ENCODE measurements around the gene NECAB2. TPM values are rescaled to one million over a fixed set of nuclear protein-coding genes. Genes with fewer than 3 reads are reported as not detected.
A peak's percentile ranks its signal among the peaks of the same experiment; 100 is the strongest.
"Not testable (repeated sequence)": the region's sequence is repeated elsewhere in the genome, so short reads cannot be mapped to it uniquely, and the experiment has no call there.

NECAB2 gene
- total RNA-seq, 1 donor from 2014 or later: 12.9 TPM

DNA sequence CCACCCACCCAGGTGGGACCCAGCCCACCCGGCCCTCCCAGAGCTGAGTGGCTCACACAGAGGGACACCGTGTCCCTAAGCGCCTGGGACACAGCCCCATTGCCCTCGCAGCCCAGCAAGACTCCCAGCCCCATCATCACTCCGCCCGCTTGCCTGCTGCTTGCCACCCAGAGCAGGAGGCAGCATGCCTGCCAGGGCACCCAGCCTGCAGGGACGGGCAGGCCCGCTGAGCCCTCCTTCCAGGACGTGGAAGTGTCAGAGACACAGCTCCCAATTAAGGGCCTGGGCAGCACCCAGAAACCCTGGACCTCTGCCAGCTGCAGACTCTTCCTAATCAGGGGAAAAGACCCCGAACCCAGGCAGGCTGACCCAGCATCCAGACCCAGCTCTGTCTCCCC, 32.2 kb upstream of the NECAB2 start:
- ATAC-seq (no peak), DNase-seq (ENCODE audit: low spot score) (no peak)

DNA sequence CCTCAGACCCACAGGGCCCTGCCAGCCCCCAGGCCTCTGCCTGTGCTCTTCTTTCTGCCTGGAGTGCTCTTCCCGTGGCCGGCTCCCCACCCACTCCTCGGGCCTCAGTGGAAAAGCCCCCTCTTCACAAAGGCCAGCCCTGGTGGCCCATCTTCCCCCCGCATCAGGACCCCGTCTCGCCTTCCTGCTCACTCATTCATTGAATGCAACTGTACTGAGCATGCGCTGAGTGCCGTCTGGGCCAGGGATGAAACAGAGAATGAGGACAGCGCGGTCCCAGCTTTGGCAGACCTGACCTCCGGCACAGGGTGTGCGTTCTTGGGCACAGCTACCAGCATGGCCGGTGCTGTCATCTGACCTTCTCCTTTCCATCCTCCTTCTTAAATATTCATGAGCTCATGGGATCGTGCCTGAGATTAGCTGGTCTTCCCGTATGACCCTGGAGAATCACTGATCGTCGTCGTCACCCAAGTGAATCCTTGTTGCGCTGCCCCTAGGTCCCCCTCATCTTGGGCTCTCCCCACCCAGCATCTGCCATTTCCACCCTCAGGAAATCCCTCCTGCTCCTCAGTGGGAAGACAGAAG, 31.4 kb upstream of the NECAB2 start:
- DNase-seq (ENCODE audit: low spot score) (no peak), ATAC-seq (no peak)

DNA sequence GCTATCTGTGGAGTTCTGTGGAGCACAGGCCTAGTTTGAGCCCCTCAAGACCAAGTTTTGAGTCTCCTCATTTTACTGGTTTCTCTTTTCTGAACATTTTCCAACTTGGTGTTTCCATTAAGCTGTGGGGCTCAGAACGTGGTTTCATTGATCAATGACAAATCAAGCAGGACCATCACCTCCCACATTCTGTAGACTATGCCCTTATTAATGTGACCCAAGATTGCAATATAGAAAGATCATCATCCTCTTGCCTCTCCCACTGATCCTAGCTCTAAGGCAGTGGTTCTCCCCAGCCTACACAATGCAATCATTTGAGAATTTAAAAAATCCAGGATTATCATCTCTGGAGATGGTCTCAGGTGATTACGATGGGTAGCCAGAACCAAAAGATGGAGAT, 30.8 kb upstream of the NECAB2 start:
- DNase-seq (ENCODE audit: low spot score) (no peak), ATAC-seq (no peak)

DNA sequence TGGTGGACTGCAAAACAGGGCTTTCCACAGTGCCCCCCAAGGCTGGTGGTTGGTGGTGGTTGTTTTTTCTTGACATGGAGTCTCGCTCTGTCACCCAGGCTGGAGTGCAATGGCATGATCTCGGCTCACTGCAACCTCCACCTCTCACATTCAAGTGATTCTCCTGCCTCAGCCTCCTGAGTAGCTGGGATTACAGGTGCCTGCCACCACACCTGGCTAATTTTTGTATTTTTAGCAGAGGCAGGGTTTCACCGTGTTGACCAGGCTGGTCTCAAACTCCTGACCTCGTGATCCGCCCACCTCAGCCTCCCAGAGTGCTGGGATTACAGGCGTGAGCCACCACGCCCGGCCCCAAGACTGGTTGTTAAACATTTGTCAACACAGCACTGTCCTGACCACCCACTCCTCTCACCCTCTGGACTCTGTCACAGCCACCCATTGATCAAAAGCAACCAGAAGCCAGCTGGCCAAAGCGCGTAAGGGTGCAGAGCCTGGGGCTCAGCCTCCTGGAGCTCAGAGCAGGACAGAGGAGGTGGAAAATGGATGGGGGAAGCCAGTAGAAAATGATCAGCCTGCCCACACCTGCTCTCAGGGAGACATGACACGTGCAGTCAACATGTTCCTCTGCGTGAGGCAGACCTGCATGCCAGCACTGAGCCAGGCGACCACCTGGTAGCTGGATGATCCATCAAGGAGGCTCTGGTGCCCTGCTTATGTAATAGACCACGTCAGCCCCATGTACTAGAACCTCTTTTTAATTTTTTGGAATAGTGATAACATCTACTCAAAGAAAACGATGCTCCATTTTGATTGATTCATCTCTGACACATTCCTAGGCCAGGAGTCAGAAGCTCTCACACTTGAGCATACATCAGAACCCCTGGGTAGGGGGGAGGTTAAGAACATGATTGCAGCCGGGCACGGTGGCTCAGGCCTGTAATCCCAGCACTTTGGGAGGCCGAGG, 29.8 kb upstream of the NECAB2 start:
- peak; percentile 63 for ATAC-seq
- DNase-seq (ENCODE audit: low spot score): peak; percentile 75

DNA sequence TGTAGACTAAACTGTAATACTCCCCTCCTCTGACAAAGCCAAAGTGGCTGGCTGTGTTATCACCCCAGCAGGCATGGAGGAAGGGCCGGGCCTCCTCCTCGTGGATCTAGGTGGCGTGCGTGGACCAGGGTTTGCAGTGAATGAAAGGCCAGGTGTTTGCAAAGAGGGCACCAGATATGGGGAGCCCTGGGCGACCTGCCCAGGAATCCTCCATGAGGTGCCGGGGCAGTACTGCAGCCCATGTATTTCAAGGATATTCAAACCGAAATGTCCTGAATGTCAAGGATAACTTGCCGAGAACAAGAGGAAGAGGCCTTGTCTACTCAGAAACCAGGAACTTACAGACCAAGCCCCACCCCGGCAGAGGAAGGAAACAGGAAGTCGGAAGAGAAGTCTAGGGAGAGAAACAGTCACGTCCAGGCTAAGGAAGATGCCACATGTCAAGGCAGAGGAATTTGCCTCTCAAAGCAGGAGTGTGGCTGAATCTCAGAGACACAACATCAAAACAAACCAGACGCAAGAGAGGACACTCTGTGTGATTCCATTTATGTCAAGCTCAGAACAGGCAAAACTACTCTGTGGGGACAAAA, 28.7 kb upstream of the NECAB2 start:
- ATAC-seq (no peak), DNase-seq (ENCODE audit: low spot score) (no peak)

DNA sequence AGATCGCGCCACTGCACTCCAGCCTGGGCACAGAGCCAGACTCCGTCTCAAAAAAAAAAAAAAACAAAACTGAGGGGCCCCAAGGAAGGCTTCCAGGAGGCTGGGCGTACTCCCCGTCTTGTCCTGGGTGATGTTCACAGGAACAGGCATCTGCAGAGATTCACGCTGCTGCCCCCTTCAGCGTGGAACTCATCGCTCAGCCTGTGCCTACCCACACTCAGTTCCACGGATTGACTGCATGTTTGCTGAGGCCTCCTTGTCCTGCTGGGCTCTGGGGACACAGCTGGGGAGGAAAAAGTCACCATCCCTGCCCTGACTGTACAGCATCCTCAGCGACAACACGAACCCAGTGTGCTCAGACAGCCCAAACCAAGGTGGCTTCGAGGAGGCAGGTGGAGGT, 27.9 kb upstream of the NECAB2 start:
- ATAC-seq: no peak
- DNase-seq (ENCODE audit: low spot score): no peak

DNA sequence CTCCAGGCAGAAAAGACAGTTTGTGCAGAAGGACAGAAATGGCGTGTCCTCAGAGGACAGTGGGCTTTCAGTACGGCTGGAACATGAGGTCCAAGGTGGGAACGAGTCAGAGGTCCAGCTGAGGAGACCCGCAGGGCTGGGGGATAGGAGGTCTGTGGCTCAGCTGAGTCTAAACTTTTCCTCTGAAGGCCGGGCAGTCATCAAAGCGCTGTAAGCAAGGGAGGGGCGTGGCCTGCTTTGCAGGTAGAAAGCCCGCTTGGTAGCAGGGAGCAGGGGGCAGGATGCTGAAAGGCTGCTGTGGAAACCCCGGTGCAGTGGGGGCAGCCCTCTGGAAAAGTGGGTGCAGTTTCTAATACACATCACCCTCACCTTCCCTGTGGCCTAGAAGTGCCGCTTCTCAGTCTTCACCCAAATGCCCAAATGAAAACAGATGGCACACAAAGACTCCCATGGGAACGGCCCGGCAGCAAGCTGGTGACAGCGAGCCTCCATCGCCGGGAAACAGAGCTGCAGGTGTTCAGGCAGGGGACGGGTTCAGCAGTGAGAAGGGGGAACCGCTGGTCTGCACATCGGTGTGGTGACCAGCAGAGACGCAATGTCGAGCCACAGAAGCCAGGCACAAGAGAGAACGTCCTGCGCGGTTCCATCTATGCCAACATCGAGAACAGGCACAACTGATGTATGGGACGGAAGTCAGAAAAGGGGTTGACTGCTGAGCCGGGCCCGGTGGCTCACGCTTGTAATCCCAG, 27.2 kb upstream of the NECAB2 start:
- ATAC-seq (no peak), DNase-seq (ENCODE audit: low spot score) (no peak)

DNA sequence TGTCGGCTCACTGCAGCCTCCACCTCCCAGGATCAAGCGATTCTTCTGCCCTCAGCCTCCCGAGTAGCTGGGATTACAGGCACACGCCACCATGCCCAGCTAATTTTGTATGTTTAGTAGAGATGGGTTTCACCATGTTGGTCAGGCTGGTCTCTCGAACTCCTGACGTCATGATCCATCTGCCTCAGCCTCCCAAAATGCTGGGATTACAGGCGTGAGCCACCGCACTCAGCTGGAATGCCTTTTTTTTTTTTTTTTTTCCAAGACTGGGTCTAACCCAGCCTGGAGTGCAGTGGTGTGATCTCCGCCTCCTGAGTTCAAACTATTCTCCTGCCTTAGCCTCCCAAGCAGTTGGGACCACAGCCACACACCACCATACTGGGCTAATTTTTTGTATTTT, 26.5 kb upstream of the NECAB2 start:
- not testable (repeated sequence) for ATAC-seq; DNase-seq (ENCODE audit: low spot score)

DNA sequence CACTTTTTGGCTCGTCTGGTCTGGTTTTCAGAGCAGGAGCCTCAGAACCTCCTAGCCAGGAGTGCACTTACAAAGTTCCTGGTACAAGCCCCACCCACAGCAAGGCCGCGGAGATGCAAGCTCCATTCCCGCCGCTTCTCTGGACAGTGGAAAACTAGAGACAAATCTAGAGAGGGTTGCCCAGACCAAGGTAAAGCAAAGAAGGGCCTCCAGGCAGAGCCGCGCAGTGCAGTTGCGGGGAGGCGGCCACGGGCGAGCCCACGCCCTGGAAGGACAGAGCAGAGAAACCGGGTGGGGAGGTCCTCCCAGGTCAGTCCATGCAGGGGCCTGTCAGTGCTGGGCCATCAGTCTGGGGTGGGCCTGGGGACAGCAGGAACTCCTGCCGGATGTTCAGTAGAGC, 26.0 kb upstream of the NECAB2 start:
- ATAC-seq (no peak), DNase-seq (ENCODE audit: low spot score) (no peak)

DNA sequence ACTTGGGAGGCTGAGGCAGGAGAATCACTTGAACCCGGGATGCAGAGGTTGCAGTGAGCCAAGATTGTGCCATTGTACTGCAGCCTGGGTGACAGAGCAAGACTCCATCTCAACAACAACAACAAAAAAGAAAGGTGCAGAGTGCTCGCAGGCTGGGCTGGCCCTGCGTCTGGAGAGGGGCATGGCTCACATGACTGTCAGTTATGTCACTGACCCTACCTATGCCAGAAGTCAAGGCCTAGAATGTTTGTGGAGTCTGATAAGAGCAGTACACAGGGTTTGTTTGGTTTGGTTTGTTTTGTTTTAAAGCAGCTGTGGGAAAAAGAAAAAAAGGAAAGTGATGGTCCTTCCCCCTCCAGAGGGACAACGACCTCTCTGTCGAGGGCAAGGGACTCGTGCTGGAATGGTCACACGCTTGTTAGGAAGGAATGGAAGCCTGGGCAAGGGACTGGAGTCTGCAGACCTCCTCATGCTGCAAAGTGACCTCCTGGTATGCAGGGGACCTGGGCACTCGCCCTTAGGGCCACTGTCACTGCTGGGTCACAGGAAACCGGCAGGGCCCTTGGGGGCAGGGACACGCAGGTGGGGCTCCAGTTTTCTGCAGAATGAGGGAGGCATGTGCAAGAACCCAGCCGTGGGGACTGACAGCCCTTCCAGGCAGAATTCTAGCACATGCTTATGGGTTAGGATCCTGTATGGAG, 25.1 kb upstream of the NECAB2 start:
- peak; percentile 67 for ATAC-seq
- DNase-seq (ENCODE audit: low spot score): peak; percentile 88

DNA sequence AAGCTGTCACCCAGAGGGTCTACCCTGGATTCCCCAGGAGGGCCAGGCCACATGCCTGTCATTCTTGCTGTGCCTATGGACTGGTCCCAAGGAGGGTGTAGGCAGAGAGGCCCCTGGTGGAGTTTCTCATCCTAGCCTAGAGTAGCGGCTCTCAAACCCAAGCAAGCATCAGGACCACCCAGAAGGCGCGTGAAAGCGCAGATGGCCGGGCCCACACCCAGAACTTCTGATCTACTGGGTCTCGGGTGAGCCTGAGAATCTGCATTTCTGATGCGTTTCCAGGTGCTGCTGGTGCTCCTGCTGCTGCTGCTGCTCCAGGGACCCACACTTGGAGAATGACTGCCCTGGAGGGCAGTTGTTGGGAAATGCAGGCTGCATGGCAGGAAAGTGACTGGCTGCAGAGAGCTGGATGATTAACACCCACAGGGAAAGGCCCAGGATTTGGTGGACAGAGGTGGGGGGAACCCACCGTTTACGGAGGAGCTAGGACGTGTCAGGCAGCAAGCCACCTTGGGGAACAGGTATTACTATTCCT, 24.5 kb upstream of the NECAB2 start:
- DNase-seq (ENCODE audit: low spot score) (no peak), ATAC-seq (peak; percentile 34)

DNA sequence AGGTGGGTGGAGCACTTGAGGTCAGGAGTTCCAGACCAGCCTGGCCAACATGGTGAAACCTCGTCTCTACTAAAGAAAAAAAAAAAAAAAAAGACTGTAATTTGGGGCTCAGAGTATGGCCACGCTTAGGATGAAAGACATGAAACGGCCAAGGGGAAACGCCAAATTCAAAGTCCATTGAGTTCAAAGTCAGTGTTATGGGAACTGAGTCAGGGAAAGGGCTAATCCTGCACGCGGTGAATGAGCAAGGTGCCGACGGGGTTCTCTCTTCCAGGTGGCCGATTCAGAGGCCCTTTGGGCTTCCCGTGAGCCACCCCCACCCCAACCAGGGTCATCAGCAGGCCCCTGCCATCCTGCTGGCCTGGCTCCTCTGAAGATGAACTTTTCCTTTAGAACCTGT, 22.5 kb upstream of the NECAB2 start:
- ATAC-seq: no peak
- no peak for DNase-seq (ENCODE audit: low spot score)

DNA sequence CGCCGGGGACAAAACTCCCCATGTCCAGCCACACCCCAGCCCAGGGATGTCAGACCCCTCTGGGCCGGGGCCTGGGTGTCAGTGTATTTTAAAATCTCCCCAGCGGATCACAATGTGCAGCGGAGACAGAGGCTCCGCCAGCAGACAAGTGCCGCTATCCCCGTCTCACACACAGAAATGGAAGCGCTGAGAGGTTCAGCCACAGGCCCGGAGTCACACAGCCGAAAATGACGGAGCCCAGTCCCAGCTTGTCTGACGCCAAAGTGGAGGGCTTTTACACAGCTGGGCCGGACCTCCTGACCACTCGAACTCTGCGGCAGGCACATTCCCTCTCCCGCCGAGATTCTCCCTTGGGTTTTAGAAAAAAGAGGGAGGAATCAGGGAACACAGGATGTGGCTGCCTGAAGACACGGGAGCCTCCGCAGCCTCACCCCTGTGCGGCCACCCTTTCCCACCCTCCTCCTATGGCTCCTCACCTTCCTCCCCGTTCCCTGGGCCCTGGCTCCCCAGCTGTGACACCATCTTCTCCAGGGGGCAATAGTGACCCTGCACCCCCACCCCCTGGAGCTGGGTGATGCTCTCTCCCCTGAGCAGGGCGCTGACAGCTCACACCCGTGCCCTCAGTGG, 21.8 kb upstream of the NECAB2 start:
- ATAC-seq (peak; percentile 5), DNase-seq (ENCODE audit: low spot score) (no peak)

DNA sequence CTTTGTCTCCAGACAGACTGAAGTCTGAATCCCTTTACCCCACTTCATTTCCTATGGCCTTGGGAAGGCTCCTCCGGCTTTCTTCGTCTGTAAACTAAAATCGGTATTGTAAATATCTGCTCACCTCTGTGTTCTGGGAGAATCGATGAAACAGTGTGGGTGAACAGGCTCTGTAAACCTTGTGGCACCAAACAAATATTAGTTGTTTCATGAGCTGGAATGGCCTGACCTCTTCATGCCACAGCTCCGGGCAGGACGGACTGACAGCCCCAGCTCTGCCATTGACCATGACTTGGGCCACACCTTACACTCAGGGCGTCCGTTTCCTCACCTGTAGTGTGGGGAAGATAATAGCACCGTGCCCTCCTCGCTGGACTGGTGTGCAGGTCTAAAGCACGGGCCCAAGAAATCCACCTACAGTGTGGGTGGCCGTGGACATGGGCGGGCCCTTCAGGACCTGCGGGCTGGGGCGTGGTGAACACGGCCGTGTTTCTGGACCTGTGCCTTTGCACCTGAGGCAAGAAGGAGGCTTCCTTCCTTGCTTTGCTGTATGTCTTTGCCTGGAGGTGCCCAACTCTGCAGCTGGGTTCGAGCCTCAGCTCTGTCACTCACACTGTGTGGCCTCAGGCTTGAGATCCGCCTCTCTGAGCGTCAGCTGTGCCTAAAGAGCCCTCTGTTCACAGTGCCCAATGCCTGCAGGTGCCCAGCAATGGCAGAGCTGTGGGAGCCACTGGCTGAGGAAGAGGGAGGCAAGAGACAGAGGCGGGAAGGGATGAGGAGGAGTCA, 21.1 kb upstream of the NECAB2 start:
- ATAC-seq (peak; percentile 56), DNase-seq (ENCODE audit: low spot score) (peak; percentile 69)

DNA sequence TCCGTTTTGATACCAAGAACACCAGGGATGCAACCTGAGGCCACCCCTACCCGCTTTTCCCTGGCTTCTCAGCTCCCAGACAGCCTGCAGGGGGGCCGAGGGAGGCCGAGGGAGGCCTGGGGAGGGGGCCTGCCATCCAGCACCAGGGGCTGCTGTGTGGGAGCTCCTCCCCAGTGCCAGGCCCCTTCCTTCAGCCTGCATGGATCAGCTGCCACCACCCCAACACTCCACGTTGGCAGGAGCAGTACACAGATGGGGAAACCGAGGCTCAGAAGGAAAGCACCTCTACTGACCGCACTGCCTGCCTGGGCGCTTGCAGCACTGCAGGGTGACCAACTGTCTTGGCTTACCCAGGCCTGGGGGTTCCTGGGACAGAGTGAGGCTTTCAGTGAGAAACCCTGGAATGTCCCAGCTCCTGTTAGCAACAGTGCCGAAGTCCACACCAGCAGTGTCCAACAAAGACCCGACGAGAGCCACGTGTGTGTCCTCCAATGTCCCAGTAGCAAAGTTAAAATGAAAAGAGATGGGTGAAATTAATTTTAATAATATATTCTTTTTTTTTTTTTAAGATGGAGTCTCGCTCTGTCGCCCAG, 20.3 kb upstream of the NECAB2 start:
- DNase-seq (ENCODE audit: low spot score) (peak; percentile 85), ATAC-seq (peak; percentile 56)

DNA sequence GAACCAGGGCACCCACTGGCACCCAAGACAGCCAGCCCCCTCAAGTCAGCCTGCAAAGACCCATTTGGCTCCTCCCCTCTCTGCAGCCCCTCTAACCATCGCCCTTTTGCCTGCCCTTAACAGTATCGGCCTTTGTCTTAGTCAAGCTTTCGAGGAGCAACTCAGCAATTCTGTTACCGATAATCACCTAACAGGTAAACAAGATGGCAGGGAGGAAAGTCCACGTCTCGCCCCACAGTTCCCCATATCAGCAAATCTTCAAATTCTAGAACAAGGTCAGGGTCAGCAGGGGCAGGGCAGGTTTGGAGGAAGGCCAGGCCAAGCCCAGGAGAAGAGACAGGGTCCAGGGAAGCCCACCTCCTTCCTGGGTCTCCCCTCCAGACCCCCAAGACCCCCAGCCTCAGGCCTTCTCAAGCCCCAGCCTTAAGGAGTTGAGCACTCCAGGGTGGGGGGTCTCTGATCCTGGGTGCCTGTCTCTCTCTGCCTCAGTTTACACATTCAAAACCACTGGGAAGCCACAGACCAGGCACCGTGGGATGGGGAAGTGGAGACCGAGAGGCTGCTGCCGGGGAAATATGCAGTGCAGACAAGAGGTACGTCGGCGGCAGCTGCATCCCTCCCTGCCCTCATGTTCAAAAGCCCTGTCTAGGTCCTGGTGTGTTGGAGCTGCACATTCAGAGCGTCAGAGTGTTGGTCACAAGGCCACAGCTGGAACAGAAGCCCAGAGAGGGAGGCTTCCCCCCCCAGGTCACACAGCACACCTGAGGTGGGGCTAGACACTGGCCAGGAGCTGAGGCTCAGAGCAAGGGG, 18.9 kb upstream of the NECAB2 start:
- ATAC-seq: no peak
- no peak for DNase-seq (ENCODE audit: low spot score)

DNA sequence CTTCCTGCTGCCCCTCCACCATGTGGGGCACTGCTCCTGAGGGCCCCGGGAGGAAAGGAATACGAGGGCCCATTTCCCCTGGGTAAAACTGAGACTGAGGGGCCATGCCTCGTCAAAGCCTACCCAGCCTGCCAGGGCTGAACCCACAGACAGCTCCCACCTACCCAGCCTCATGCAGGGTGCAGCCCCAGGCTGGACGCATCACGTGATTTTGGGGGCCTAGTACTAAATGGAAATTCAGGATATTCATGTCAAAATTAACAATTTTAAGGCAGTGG, 18.4 kb upstream of the NECAB2 start:
- ATAC-seq (no peak), DNase-seq (ENCODE audit: low spot score) (no peak)

DNA sequence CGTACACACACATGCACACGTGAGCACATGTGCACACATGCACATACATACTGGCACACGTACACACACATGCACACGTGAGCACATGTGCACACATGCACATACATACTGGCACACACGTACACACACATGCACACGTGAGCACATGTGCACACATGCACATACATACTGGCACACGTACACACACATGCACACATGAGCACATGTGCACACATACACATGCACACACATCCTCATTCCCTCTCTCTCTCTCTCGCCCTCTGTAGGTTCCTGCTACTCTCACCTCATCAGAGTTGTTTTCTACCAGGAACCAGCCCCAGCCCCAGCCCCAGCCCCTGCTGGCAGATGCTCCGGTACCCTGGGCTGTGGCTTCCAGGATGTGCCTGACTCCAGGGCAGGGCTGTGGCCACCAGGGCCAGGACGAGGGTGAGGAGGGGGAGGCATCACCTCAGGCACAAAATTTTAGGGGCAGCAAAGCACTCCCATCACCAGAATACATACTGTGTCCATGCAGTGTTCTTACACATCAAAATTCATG, 17.1 kb upstream of the NECAB2 start:
- not testable (repeated sequence) for DNase-seq (ENCODE audit: low spot score); ATAC-seq
